Stimulated activated effector memory CD8-positive, alpha-beta T cell treated with anti-CD3 and anti-CD28 coated beads, Interleukin-12 subunit alpha, Interleukin-12 subunit beta, amount 100 ng/mL, for 72 hours (primary cell): ENCODE data around the gene LRRN1.
"Not testable (repeated sequence)": the region's sequence is repeated elsewhere in the genome, so short reads cannot be mapped to it uniquely, and the experiment has no call there.

Source experiments
- ATAC-seq: fragments of 150-1000 bp; cut with Tn5 transposase; 2 replicates; pipeline ENCODE4 v1.10.0; 2021
- DNase-seq, 2 donors: peaks; one replicate each; pipeline ENCODE4 v3.0.0; 2021 to 2022; ENCODE audit warnings: low spot score in 2 of 2
- H3K27ac Mint-ChIP-seq: one replicate; pipeline ENCODE4 v1.8.0; 2022; ENCODE audit warnings: mild to moderate bottlenecking, mixed read lengths
- H3K36me3 Mint-ChIP-seq: one replicate; pipeline ENCODE4 v1.8.0; 2022; ENCODE audit warnings: mild to moderate bottlenecking, mixed read lengths
- H3K4me1 Mint-ChIP-seq: one replicate; pipeline ENCODE4 v1.8.0; 2022; ENCODE audit warnings: mixed read lengths
- H3K4me3 Mint-ChIP-seq: one replicate; pipeline ENCODE4 v1.8.0; 2022; ENCODE audit warnings: mild to moderate bottlenecking, mixed read lengths
- H3K9me3 Mint-ChIP-seq: one replicate; pipeline ENCODE4 v1.8.0; 2022; ENCODE audit warnings: mixed read lengths

LRRN1 gene

DNA sequence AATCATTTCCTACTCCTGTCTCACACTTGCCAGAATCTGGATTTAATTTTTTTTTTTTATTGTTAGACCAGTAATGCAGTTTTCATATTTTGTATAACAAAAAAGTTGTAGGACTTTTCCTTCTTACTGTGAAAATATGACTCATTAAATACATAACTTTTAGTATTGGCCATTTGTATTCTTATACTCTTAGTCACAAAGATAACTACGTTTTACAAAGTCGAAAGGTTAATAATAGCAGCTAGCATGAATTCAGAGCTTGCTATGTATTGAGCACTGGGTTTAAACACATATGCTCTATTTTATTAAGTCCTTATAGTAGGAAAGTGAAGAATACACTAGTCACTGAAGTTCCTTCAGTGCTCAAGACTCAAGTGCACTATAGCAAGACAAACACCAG, 43.1 kb downstream of the LRRN1 start:
- H3K27ac Mint-ChIP-seq = no peak overlapping the region
- H3K36me3 Mint-ChIP-seq = no peaks in the 10 kb centered on the region
- peaks cover 10% of the 10 kb centered on the region for H3K9me3 Mint-ChIP-seq
- H3K4me3 Mint-ChIP-seq = no peak overlapping the region
- ATAC-seq (no peak), DNase-seq (no peak)
- H3K4me1 Mint-ChIP-seq = no peaks in the 10 kb centered on the region

GRCh38 chr3:3847994-3848922, 49.0 kb downstream of the LRRN1 start:
- ATAC-seq = no peak
- Mint-ChIP-seq H3K4me3 (no peak overlapping the region), H3K4me1 (no peaks in the 10 kb centered on the region), H3K36me3 (no peaks in the 10 kb centered on the region), H3K9me3 (no peaks in the 10 kb centered on the region), H3K27ac (no peak overlapping the region)
- no peak for DNase-seq

DNA sequence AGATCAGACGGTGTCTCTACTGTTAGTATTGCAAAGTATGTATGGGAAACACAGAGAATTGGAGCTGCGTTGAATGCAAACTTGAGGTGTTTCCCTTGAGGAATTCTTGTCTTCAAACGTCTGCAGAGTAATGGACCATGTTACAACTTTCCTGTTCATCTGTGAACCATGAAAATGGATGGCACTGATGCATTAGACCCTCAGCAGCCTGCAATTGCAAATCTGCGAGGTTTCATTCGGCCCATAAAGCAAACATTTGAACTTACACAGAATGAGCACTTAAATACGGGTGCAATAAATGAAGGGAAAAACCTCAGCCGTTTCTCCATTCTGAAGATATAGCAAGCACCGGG, 49.7 kb downstream of the LRRN1 start:
- Mint-ChIP-seq H3K9me3 (no peaks in the 10 kb centered on the region), H3K27ac (no peak overlapping the region), H3K4me1 (no peaks in the 10 kb centered on the region), H3K36me3 (no peaks in the 10 kb centered on the region), H3K4me3 (no peak overlapping the region)
- DNase-seq = no peak
- ATAC-seq = no peak

GRCh38 chr3:3851621-3852323, 52.5 kb downstream of the LRRN1 start:
- Mint-ChIP-seq H3K27ac (no peak overlapping the region), H3K36me3 (no peaks in the 10 kb centered on the region), H3K4me3 (no peak overlapping the region), H3K9me3 (no peaks in the 10 kb centered on the region), H3K4me1 (no peaks in the 10 kb centered on the region)
- ATAC-seq = peak; percentile 8
- DNase-seq = no peak

DNA sequence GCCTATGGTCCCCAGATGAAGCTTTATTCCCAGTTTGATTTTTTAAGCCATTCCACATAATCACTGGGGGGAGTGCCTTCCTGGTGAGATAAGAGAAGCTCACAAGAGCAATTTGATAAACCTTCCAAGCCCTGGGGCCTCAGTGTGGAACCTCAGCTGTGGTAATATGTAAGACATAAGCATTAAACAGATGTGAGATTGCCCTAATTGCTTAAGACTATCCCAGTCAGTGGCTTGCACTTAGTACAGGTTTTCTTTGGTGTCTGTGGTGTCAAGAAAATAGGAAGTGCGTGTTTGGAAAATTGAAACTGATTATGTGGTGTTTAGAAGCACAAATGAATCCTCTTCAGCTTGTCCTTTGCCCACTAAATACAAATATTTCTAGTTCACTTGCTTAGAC, 54.3 kb downstream of the LRRN1 start:
- H3K9me3 Mint-ChIP-seq = no peaks in the 10 kb centered on the region
- DNase-seq = no peak
- no peaks in the 10 kb centered on the region for H3K4me1 Mint-ChIP-seq
- ATAC-seq = no peak
- no peak overlapping the region for H3K27ac Mint-ChIP-seq
- H3K4me3 Mint-ChIP-seq = no peak overlapping the region
- no peaks in the 10 kb centered on the region for H3K36me3 Mint-ChIP-seq

DNA sequence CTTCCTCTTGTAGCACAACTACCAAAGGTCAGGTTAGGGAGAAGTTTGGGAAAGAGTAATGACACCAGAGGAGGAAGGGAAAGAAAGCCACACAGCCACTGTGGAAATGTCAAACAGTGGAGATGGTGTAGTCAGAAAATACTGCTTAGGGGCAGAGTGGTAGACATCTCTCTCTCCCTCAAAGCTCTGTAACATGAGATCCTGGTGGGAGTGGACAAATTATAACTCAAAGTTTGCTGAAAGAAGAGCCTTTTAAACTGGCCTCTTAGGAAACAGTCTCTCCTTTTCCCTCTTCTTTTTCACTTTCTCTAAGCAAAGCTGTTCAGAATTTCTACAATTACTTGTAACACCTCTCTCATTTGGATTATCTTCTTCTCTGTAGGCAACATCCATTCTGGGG, 55.8 kb downstream of the LRRN1 start:
- DNase-seq (no peak), ATAC-seq (no peak)
- H3K4me3 Mint-ChIP-seq = no peak overlapping the region
- H3K36me3 Mint-ChIP-seq = no peaks in the 10 kb centered on the region
- no peaks in the 10 kb centered on the region for H3K4me1 Mint-ChIP-seq
- no peaks in the 10 kb centered on the region for H3K9me3 Mint-ChIP-seq
- H3K27ac Mint-ChIP-seq = no peak overlapping the region

GRCh38 chr3:3860235-3860634, 61.0 kb downstream of the LRRN1 start:
- ATAC-seq (no peak), DNase-seq (no peak)
- Mint-ChIP-seq H3K9me3 (peaks cover 2% of the 10 kb centered on the region), H3K36me3 (no peaks in the 10 kb centered on the region), H3K4me3 (no peak overlapping the region), H3K27ac (no peak overlapping the region), H3K4me1 (no peaks in the 10 kb centered on the region)

- Mint-ChIP-seq H3K4me3 (no peak overlapping the region), H3K9me3 (peaks cover 7% of the 10 kb centered on the region), H3K36me3 (no peaks in the 10 kb centered on the region), H3K4me1 (no peaks in the 10 kb centered on the region), H3K27ac (no peak overlapping the region)
- DNase-seq = no peak
- no peak for ATAC-seq
Observed at GRCh38 chr3:3862534-3862933, 63.3 kb downstream of the LRRN1 start.

- Mint-ChIP-seq H3K4me1 (no peaks in the 10 kb centered on the region), H3K36me3 (no peaks in the 10 kb centered on the region), H3K9me3 (no peaks in the 10 kb centered on the region), H3K4me3 (no peak overlapping the region), H3K27ac (no peak overlapping the region)
- DNase-seq (no peak), ATAC-seq (no peak)
Observed at GRCh38 chr3:3875491-3875890, 76.3 kb downstream of the LRRN1 start.

DNA sequence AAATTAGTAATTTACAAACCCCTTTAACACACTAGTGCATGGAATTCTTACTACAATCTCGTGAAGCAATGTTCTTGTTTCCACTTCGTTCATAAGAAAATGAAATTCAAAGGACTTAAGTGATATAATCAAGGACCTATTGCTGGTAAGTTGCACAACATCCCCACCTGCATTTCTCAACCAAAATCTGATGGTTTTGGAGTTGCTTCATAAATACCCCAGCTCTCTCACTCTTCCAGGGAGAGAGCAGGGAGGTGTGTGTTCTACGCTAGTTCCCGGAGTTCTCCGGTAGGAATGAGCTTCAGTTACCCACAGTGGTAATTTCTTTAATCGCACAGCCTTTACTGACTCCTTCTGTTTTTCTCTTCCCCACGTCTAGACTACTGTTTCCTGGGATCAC, 81.8 kb downstream of the LRRN1 start:
- H3K9me3 Mint-ChIP-seq = no peaks in the 10 kb centered on the region
- H3K4me3 Mint-ChIP-seq = no peak overlapping the region
- ATAC-seq (no peak), DNase-seq (no peak)
- H3K36me3 Mint-ChIP-seq = no peaks in the 10 kb centered on the region
- H3K4me1 Mint-ChIP-seq = no peaks in the 10 kb centered on the region
- H3K27ac Mint-ChIP-seq = no peak overlapping the region

DNA sequence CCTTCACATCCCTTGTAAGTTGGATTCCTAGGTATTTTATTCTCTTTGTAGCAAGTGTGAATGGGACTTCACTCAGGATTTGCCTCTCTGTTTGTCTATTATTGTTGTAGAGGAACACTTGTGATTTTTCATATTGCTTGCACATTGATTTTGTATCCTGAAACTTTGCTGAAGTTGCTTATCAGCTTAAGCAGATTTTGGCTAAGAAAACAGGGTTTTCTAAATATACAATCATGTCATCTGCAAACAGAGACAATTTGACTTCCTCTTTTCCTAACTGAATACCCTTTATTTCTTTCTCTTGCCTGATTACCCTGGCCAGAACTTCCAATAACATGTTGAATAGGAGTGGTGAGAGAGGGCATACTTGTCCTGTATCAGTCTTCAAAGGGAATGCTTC, 88.1 kb downstream of the LRRN1 start:
- not testable (repeated sequence) for DNase-seq, H3K4me3 Mint-ChIP-seq, H3K27ac Mint-ChIP-seq, ATAC-seq, H3K36me3 Mint-ChIP-seq, H3K4me1 Mint-ChIP-seq
- H3K9me3 Mint-ChIP-seq = peaks cover 17% of the 10 kb centered on the region

DNA sequence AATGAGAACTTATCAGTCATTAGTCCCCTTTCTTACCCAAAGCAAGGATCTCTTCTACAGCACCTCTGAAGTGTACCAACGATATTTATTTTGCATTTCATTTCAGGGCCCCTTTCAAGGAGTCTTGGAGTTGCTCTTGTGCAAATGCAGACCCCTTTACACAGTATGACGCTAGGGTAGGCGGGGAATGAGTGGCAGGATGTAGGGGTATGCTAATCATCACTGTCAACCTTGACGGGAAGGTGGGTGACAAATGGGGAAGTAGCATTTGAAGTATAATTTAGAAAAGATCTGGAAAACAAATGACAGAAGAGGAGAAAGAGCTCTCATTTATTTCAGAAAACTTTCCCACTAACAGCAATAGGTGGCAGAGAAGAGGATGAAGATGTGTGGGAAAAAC, 94.4 kb downstream of the LRRN1 start:
- Mint-ChIP-seq H3K9me3 (peaks cover 17% of the 10 kb centered on the region), H3K4me3 (no peak overlapping the region), H3K36me3 (no peaks in the 10 kb centered on the region), H3K4me1 (no peaks in the 10 kb centered on the region), H3K27ac (no peak overlapping the region)
- ATAC-seq (no peak), DNase-seq (no peak)
